Measurements from ENCODE around the gene PPP1R36. TPM values are rescaled to one million over a fixed set of nuclear protein-coding genes. Genes with fewer than 3 reads are reported as not detected.

Gene PPP1R36
- total RNA-seq, 4 donors from 2014 or later = 0.31 to 2.4 (median 0.55) TPM; not detected in 1

DNA sequence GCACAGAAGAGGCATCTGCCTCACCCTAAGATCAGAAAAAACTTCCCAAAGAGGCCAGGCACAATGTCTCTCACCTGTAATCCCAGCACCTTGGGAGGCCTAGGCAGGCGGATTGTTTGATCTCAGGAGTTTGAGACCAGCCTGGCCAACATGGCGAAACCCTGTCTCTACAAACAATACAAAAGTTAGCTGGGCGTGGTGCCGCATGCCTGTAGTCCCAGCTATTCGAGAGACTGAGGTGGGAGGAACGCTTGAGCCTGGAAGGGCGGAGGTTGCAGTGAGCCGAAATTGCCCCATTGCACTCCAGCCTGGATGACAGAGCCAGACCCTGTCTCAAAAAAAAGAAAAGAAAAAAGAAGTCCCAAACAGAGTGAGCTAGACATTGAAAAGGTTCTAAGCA lies 40.7 kb upstream of the PPP1R36 start:
- peak overlapping the region; percentile 97 to 99 (median 98) for H3K27ac ChIP-seq
- H3K27me3 ChIP-seq = no peaks in the 10 kb centered on the region
- no peak for DNase-seq
- intact Hi-C loops (cut with DNase I; ENCODE audit: low total_unique reads) = loop anchor here (5.0 to 10.0 kb wide), 4 partner anchors 63 to 523 kb away; partner anchors contain the start of gene CHURC1
- no peaks in the 10 kb centered on the region for H3K9me3 ChIP-seq
- H3K36me3 ChIP-seq = no peaks in the 10 kb centered on the region
- TF ChIP-seq CTCF (IDR thresholded peaks at IDR 0.05 in 4 of 5, conservative IDR thresholded peaks at IDR 0.05 in 1 of 5) (no peak), POLR2A (IDR thresholded peaks at IDR 0.05) (no peak)
- no peak for ATAC-seq
- peaks cover 46 to 72% of the 10 kb centered on the region in 2 donors for H3K4me1 ChIP-seq
- no peak overlapping the region for H3K4me3 ChIP-seq
- in situ Hi-C loops (cut with MboI; ENCODE audit: low sequenced_read_pairs in 4 of 4) = no loop called here

DNA sequence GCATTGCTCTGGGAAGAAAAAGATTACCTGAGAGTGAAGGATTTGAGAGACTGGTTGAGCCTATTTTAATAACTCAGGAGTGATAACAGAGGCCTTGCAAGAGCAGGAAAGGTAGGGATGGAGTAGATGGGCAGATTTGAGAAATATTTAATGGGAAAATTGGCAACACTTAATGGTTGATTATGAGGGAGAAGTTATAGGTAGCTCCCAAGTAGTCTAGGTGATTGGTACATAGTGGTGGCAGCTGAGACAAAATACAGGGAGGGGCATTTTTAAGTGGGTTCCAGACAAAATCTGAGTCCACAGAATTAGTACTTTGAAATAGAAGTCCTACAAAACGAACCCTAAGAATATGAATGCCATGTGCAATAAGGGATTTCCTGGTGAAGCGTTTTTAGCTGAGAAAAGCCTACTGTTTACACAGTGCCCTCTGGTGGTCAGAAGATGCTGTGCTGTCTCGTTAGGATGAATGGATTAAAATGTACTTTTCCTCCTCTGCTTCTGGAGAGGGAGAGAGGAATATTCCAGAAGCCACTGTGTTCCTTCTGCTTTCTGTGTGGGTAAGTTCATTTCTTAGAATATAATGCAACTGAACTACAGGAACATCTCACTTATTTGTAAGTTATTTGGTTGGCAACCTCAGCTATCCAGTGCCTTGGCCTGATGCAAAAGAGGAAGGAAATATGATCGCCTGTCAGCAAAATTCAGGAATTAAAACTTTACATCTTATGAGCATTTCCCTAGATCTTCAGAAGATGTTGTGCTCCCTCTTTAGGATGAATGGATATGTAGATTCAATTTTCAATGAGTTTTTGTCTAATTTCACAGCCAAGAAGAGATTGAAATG lies 38.7 kb upstream of the PPP1R36 start:
- H3K9me3 ChIP-seq = no peaks in the 10 kb centered on the region
- peaks cover 54 to 81% of the 10 kb centered on the region in 2 donors for H3K4me1 ChIP-seq
- H3K36me3 ChIP-seq = no peaks in the 10 kb centered on the region
- TF ChIP-seq CTCF (IDR thresholded peaks at IDR 0.05 in 4 of 5, conservative IDR thresholded peaks at IDR 0.05 in 1 of 5) (peak; percentile 68 to 90 (median 83)), POLR2A (IDR thresholded peaks at IDR 0.05) (no peak)
- intact Hi-C loops (cut with DNase I; ENCODE audit: low total_unique reads) = loop anchor here (1.0 to 2.0 kb wide), 2 partner anchors 46 to 80 kb away; partner anchors contain the start of gene AKAP5
- H3K27me3 ChIP-seq = no peaks in the 10 kb centered on the region
- DNase-seq (peak; percentile 37 to 54), ATAC-seq (peak; percentile 57 to 72)
- peak overlapping the region; percentile 42 to 99 (median 66) for H3K27ac ChIP-seq
- in situ Hi-C loops (cut with MboI; ENCODE audit: low sequenced_read_pairs in 4 of 4) = no loop called here
- H3K4me3 ChIP-seq = no peak overlapping the region

DNA sequence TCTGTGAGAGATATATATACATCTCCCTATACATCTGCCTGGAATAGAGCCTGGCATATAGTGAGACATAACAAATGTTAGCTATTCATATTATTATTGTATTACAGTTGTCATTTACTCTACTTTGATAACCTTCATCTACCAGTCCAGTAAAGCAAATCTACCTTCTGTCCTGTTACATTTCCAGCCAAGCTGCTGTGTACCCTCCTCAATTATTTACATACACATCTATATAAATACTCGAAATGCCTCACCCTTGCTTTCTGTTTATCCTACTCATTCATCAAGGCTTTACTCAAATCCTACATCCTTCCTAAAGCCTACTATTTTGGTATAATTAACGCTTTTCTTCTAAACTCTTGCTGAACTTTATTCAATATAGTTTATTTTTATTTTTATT lies 36.5 kb upstream of the PPP1R36 start:
- intact Hi-C loops (cut with DNase I; ENCODE audit: low total_unique reads) (no loop called here), in situ Hi-C loops (cut with MboI; ENCODE audit: low sequenced_read_pairs in 4 of 4) (no loop called here)
- H3K4me1 ChIP-seq = peaks cover 55 to 68% of the 10 kb centered on the region in 2 donors
- H3K4me3 ChIP-seq = no peak overlapping the region
- DNase-seq (no peak), ATAC-seq (no peak)
- H3K27me3 ChIP-seq = no peaks in the 10 kb centered on the region
- H3K9me3 ChIP-seq = no peaks in the 10 kb centered on the region
- H3K27ac ChIP-seq = peak overlapping the region in 1 of 4 donors; percentile 99
- H3K36me3 ChIP-seq = no peaks in the 10 kb centered on the region
- TF ChIP-seq POLR2A (IDR thresholded peaks at IDR 0.05) (no peak), CTCF (IDR thresholded peaks at IDR 0.05 in 4 of 5, conservative IDR thresholded peaks at IDR 0.05 in 1 of 5) (no peak)

DNA sequence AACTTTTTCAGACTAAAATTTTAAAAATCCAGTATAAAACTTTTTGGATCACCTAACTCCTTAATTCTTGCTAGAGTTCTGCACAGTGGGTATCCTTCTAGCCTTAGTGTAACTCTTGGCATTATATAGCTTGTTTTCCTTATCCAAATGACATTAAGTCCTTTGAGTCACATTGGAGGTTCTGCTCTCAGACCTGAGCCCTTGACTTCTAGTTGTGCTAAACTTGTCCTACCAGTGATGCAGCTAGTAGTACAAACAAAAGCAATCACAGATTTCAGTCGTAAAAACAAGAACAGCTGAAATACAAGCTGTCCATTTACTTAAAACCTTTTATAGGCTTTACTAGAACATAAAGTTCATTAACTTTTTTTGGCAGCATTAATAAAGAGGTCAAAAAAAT lies 34.7 kb upstream of the PPP1R36 start:
- H3K4me3 ChIP-seq = no peak overlapping the region
- peaks cover 60% of the 10 kb centered on the region in 2 donors for H3K4me1 ChIP-seq
- ATAC-seq = peak in 1 of 2 donors; percentile 53
- intact Hi-C loops (cut with DNase I; ENCODE audit: low total_unique reads) (no loop called here), in situ Hi-C loops (cut with MboI; ENCODE audit: low sequenced_read_pairs in 4 of 4) (no loop called here)
- no peak for DNase-seq
- H3K36me3 ChIP-seq = no peaks in the 10 kb centered on the region
- H3K27ac ChIP-seq = peak overlapping the region in 3 of 4 donors; percentile 17 to 99 (median 56)
- TF ChIP-seq POLR2A (IDR thresholded peaks at IDR 0.05) (no peak), CTCF (IDR thresholded peaks at IDR 0.05 in 4 of 5, conservative IDR thresholded peaks at IDR 0.05 in 1 of 5) (no peak)
- no peaks in the 10 kb centered on the region for H3K27me3 ChIP-seq
- no peaks in the 10 kb centered on the region for H3K9me3 ChIP-seq

Measured in gastrocnemius medialis (tissue), 4 donors.